ENCODE results near the gene PACS1. TPM values are rescaled to one million over a fixed set of nuclear protein-coding genes. Genes with fewer than 3 reads are reported as not detected.

The PACS1 gene
- total RNA-seq, 4 donors from 2014 or later = 24.5 to 41.1 (median 38.0) TPM

- no peak for DNase-seq (ENCODE audit: low spot score)
- no peak for ATAC-seq (ENCODE audit: low FRiP score)
- no peak for TF ChIP-seq CTCF (IDR thresholded peaks at IDR 0.05)
Observed at GRCh38 chr11:66100272-66101065, 30.4 kb downstream of the PACS1 start.

GRCh38 chr11:66101066-66101464 is 31.0 kb downstream of the PACS1 start:
- ATAC-seq (ENCODE audit: low FRiP score) (no peak), DNase-seq (ENCODE audit: low spot score) (no peak)
- TF ChIP-seq CTCF (IDR thresholded peaks at IDR 0.05) = no peak

- TF ChIP-seq CTCF (IDR thresholded peaks at IDR 0.05) = no peak
- DNase-seq (ENCODE audit: low spot score) = no peak
- ATAC-seq (ENCODE audit: low FRiP score) = no peak
Observed at GRCh38 chr11:66104057-66104638, 34.1 kb downstream of the PACS1 start.

GRCh38 chr11:66106786-66107599 is 36.9 kb downstream of the PACS1 start:
- TF ChIP-seq CTCF (IDR thresholded peaks at IDR 0.05) = no peak
- DNase-seq (ENCODE audit: low spot score) (no peak), ATAC-seq (ENCODE audit: low FRiP score) (no peak)

- DNase-seq (ENCODE audit: low spot score) (no peak), ATAC-seq (ENCODE audit: low FRiP score) (no peak)
- TF ChIP-seq CTCF (IDR thresholded peaks at IDR 0.05) = no peak
Observed at GRCh38 chr11:66107600-66108510, 37.8 kb downstream of the PACS1 start.

GRCh38 chr11:66109294-66109693 is 39.2 kb downstream of the PACS1 start:
- TF ChIP-seq CTCF (IDR thresholded peaks at IDR 0.05) = no peak
- ATAC-seq (ENCODE audit: low FRiP score) (no peak), DNase-seq (ENCODE audit: low spot score) (no peak)
